OCI-LY7 (cell line): ENCODE results near the gene SSBP4.

Experiments used
- CTCF ChIP-seq: fragments of 200-600 bp; sonication (generic); conservative IDR thresholded peaks from 2 replicates; pipeline ENCODE4 v1.5.1; 2014; ENCODE audit warnings: mild to moderate bottlenecking, antibody characterized with exemption, low read length, moderate library complexity, mixed read lengths
- EZH2phosphoT487 ChIP-seq: fragments of 200-600 bp; sonication (generic); IDR thresholded peaks from 2 replicates; pipeline ENCODE4 v1.6.1; 2018; ENCODE audit warnings: low read depth, borderline replicate concordance, mild to moderate bottlenecking, mixed run types, antibody characterized with exemption, low read length, moderate library complexity, mixed read lengths

GRCh38 chr19:18412610-18413239 is 6.5 kb upstream of the SSBP4 start:
- TF ChIP-seq CTCF: no peak
- TF ChIP-seq EZH2phosphoT487: no peak
